ENCODE data around the gene ATG2B.

DNA sequence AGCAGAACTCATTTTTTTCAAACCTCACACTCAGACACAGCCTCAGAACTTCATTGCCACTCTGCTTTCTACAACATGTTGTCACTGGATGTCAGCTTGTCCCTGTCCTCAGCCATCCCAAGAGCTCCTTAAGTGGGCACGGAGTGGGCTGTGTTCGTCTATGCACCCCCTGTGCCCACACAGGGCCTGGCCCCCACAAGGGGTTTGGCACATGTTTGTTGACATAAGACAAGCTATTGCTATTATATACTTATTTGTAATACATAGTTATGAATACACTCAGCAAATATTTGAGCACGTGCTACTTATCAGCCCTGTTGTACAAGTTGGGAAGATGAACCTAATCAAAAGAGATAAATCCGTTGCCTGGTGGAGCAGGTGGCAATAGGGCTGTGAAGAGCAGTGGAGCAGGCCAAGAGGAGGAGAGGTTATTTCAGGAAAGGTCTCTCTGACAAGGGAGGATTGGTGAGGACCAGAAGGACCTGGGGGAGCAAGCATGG is 111.4 kb downstream of the ATG2B start:
- TF ChIP-seq, protein P1, sequence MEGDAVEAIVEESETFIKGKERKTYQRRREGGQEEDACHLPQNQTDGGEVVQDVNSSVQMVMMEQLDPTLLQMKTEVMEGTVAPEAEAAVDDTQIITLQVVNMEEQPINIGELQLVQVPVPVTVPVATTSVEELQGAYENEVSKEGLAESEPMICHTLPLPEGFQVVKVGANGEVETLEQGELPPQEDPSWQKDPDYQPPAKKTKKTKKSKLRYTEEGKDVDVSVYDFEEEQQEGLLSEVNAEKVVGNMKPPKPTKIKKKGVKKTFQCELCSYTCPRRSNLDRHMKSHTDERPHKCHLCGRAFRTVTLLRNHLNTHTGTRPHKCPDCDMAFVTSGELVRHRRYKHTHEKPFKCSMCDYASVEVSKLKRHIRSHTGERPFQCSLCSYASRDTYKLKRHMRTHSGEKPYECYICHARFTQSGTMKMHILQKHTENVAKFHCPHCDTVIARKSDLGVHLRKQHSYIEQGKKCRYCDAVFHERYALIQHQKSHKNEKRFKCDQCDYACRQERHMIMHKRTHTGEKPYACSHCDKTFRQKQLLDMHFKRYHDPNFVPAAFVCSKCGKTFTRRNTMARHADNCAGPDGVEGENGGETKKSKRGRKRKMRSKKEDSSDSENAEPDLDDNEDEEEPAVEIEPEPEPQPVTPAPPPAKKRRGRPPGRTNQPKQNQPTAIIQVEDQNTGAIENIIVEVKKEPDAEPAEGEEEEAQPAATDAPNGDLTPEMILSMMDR (IDR thresholded peaks at IDR 0.05), result no peak
- TF ChIP-seq POLR2A (IDR thresholded peaks at IDR 0.05), result no peak
